CD4-positive, alpha-beta T cell treated with Interferon alpha-2 for 1 hour (primary cell): ENCODE measurements around the gene ORAI3.

Experiments used
- DNase-seq, 2 donors: peaks; one replicate each; pipeline ENCODE4 v3.0.0-alpha.2; 2020 to 2022

The ORAI3 gene

DNA sequence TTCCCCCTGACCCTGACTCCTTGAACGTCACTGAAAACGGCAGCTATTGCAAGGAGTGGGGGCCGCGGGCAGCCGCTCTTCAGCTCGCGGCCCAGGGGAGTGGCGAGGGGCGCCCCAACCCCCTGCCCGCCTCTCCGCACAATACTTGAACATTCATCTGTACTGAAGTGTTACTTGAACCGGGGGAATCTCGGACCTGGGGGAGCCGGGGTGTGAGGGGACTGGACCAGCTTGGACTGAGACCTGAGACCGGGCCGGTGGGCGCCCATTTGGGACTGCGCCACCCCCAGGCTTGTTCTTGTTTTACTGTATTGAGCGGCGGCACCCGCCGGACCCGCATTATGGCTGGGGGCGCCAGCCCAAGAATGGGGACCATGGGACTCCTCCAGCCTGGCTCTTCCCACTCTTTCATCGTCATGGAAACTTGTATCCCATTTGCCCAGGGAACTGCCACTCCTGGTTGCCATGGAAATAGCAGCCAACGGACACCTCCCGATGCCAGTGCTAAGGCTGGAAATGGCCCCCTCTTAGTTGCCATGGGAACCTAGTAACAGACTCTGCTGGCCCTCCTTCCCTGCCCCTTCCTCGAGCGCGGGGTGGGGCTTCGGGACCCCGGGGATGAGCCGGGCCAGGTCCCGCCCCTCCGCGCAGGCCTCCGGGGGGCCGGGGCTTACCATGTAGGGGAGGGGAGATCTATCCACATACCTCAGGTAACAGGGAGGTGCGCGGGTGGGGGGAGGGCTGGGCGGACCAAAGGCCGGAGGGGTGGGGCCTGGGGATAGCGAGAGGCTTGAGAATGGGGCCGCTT, 805 bp upstream of the ORAI3 start:
- DNase-seq: peak in 1 of 2 donors; percentile 22

DNA sequence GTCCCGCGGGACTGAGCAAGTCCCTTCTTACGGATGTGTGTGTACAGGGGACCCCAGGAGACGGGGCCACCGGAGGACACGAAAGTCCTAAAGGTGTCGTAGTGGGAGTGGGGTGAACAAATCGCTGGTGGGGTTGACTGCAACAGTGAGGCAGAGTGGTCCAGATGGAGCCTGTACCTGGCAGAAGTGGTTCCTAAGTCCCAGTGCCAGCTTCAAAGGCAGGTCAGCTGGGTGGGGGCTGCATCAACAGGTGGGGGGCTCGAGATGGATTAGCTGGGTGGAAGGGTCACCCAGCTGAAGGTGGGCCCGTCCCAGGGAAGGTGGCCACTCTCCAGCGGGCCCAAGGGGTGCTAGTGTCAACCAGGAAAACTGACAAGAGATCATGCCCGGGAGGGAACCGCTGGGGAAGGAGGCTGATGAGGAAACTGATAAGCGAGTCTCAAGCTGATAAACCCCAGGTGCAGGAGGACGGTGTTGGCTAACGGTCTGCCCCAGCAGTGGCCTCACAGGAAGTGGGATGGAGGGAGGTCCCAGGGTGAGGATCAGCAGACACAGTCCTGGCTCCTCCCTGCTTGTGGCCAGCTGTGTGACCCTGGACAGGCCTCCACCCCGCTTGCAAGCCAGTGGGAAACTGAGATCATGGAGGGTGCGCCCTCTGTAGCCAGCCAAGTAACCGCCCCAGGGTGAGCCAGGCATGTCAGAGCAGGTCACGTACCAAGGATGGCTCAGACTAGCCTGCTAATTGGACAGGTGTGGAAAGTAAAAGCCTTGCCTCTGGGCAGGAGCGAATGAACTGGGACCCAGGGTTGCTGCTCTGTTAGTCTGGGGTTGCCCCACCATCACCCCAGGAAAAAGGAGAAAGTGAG, 1.0 kb downstream of the ORAI3 start:
- DNase-seq: peak; percentile 25 to 27

- no peak for DNase-seq
Measured at GRCh38 chr16:30950516-30951065, 1.7 kb downstream of the ORAI3 start.

DNA sequence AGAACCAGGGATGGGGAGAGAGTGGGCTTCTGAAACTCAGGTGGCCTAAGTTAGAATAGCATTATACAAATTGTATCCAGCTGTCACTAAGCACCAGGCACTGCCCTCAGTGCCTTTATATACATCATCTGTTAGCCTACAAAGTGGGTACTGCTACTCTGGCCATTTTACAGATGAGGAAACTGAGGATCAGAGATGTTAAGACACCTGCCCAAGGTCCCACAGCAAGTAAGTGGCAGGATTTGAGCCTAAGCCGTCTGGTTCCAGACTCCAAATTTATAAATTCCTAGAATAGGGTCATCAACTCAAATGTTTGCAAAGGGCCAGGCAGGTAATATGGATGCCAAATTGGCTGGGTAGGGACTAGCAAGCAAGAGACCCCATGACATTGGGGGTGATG, 2.3 kb downstream of the ORAI3 start:
- DNase-seq: no peak

DNA sequence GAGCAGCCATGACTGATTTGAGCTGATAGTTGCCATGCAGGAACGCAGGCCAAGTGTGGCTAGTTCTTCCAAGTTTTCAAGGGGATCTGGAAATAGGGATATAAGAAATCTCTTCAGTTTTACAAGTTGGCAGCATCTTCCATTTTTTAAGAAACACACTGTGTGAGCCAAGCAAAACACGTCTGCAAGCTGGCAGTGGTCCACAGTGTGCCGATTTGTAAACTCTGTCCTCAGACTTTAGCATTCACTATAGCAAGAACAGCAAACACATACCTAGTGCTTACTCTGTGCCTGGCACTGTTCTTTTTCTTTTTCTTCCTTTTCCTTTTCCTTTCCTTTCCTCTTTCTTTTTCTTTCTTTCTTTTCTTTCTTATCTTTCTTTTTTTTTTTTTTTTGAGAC, 2.9 kb downstream of the ORAI3 start:
- no peak for DNase-seq

DNA sequence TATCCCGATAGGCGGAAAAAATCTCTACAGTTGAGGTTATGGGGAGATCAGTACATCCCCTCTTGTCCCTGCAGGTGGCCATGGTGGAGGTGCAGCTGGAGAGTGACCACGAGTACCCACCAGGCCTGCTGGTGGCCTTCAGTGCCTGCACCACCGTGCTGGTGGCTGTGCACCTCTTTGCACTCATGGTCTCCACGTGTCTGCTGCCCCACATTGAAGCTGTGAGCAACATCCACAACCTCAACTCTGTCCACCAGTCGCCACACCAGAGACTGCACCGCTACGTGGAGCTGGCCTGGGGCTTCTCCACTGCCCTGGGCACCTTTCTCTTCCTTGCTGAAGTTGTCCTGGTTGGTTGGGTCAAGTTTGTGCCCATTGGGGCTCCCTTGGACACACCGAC, 4.2 kb downstream of the ORAI3 start:
- no peak for DNase-seq

DNA sequence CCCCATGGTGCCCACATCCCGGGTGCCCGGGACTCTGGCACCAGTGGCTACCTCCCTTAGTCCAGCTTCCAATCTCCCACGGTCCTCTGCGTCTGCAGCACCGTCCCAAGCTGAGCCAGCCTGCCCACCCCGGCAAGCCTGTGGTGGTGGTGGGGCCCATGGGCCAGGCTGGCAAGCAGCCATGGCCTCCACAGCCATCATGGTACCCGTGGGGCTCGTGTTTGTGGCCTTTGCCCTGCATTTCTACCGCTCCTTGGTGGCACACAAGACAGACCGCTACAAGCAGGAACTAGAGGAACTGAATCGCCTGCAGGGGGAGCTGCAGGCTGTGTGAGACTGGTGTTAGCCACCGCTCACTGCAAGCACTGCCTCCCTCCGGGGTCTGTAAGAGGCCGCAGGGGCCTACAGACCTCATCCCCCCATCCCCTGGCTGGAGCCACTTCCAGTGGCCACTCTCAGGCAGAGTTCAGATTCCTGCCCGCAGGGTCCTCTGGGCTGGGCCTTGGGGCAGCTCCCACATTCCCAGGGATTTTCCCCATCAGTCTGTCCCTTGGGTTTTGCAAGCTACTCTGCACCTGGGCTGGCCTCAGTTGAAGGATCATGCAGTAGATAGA, 4.8 kb downstream of the ORAI3 start:
- DNase-seq: peak; percentile 63 to 75

GRCh38 chr16:30954993-30955392, 6.1 kb downstream of the ORAI3 start:
- no peak for DNase-seq

- peak; percentile 73 to 87 for DNase-seq
Measured at GRCh38 chr16:30956601-30957455, 8.0 kb downstream of the ORAI3 start.

- peak; percentile 96 to 97 for DNase-seq
Measured at GRCh38 chr16:30957456-30958174, 8.7 kb downstream of the ORAI3 start, which contains the start of gene SETD1A. SETD1A (plus strand) TSS chr16:30957754; CDS start chr16:30958732, 978 bp downstream.

DNA sequence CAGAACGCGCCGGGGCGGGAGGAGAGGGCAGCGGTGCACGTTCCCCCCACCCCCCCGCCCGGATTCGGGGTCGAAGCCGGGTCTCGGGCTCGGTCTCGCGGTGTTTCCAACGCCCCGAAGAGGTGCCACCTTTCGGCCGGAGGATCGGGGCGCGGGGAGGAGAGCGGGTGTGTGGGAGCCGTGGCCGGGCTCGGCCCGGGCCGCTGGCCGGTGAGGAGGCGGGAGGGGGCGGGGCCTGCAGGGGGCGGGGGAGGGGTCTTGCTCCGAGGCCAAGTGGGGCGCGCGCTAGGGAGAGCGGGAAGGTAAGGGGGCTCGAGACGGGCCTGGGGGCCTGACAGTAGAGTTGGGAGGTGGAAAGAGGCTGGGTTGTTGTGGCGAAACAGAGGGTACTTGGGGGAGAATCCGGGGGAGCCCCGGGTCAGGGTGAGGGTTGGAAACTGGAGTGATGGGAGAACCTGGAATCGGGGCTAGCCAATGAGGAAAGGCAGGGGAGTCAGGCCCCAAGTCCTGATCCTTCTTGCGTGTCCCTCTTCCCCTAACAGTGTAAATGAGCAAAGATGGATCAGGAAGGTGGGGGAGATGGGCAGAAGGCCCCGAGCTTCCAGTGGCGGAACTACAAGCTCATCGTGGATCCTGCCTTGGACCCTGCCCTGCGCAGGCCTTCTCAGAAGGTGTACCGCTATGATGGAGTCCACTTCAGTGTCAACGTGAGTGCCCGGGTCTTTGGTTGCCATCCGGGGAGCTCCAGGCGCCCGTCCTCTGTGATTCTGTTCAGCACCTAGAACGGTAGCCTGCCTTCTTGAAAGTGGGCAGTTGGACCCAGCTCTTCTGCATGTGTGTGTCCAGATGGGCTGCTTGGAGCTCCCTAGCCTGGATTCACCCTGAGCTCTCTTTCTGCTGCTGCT, 9.6 kb downstream of the ORAI3 start:
- no peak for DNase-seq

DNA sequence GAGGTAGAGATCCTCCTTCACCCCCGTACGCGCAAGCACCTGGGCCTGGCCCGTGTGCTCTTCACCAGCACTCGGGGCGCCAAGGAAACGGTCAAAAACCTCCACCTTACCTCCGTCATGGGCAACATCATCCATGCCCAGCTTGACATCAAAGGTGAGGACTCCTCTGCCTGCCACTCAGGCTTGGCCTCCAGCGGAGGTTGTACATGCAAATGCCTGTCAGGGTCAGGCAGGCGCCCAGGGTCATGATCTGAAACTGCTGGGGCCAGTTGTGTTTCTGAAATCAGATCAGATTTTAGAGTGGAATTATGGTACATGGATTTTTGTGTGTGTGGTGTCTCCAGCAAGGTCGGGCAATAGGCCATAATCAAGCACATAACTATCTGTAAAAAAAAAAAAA, 12.5 kb downstream of the ORAI3 start:
- no peak for DNase-seq

DNA sequence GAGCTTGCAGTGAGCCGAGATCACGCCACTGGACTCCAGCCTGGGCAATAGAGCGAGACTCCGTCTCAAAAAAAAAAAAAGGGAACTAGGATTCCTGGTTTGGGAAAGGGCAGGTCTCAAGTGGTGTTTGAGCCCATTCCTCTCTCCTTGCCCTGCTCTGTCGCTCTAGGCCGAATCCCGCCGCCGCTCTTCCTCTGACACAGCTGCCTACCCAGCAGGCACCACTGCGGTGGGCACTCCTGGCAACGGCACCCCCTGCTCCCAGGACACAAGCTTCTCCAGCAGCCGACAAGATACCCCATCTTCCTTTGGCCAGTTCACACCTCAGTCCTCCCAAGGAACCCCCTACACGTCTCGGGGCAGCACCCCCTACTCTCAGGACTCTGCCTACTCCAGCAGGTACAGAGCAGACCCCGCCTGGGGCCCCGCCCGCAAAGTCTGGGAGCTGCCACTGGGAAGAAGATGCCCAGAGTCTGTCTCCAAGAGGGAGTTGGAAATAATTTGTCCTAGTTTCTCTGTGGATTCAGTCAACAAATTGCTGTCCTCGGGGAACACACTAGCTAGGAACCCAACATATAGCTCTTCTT, 15.2 kb downstream of the ORAI3 start:
- no peak for DNase-seq

- no peak for DNase-seq
Measured at GRCh38 chr16:30964574-30965226, 15.8 kb downstream of the ORAI3 start.

DNA sequence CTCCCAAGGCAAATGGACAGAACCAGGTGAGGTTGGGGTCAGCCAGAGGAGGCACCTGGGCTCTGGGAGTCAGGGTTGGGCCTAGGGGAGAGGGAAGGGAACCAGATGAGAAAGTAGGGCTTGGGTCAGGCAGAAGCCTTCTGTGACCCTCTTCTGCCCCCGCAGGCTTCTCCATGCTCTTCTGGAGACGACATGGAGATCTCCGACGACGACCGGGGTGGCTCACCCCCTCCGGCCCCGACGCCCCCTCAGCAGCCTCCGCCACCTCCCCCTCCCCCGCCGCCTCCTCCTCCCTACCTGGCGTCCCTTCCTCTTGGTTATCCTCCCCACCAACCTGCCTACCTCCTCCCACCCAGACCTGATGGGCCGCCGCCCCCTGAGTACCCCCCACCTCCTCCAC, 16.6 kb downstream of the ORAI3 start:
- DNase-seq: no peak

GRCh38 chr16:30966033-30966619, 17.3 kb downstream of the ORAI3 start:
- DNase-seq: no peak

DNA sequence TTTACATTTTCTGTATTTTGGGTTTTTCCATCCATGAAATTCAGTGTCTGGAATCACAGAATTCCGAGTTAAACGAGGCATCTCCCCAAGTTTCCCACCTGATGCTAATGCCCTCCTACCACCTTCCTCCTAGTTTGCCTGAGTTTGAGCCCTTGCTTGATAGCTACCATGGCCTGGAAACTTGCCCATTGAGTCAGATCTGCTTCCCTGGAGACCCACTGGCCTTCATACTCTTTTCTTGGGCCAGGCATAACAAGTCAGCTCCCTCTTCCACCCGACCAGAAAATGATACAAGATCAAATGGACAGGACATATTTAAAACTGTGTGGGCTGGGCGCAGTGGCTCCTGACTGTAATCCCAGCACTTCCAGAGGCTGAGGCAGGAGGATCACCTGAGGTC, 18.9 kb downstream of the ORAI3 start:
- DNase-seq: no peak

GRCh38 chr16:30969246-30969842, 20.5 kb downstream of the ORAI3 start:
- DNase-seq: no peak

DNA sequence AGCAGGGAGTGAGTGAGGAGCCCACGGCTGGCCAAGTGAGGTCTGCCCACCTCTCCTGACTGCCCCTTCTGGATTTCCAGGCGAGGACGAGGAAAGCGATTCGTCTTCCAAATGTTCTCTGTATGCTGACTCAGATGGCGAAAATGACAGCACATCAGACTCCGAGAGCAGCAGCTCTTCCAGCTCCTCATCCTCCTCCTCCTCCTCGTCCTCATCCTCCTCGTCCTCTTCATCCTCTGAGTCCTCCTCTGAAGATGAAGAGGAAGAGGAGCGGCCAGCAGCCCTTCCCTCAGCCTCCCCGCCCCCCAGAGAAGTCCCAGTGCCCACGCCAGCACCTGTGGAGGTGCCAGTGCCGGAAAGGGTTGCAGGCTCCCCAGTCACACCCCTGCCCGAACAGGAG, 22.4 kb downstream of the ORAI3 start:
- DNase-seq: no peak
